Ascending aorta (tissue), 2 donors: ENCODE measurements around the gene HINT2. TPM values are rescaled to one million over a fixed set of nuclear protein-coding genes. Genes with fewer than 3 reads are reported as not detected.

Experiments used
- DNase-seq, 2 donors: peaks; one replicate each; pipeline ENCODE4 v3.0.0-alpha.2; 2019; ENCODE audit warnings: low spot score in 2 of 2
- H3K27ac ChIP-seq, 2 donors: fragments of 200-600 bp; sonication (generic); one replicate each; pipeline ENCODE4 v1.5.1; 2016 to 2017; ENCODE audit warnings: mild to moderate bottlenecking in 1 of 2
- H3K27me3 ChIP-seq: fragments of 200-600 bp; sonication (generic); one replicate; pipeline ENCODE4 v1.5.1; 2017
- H3K36me3 ChIP-seq, 2 donors: fragments of 200-600 bp; sonication (generic); one replicate each; pipeline ENCODE4 v1.5.1; 2016
- H3K4me1 ChIP-seq, 2 donors: fragments of 200-600 bp; sonication (generic); one replicate each; pipeline ENCODE4 v1.5.1; 2016 to 2017; ENCODE audit warnings: mild to moderate bottlenecking in 1 of 2
- H3K4me3 ChIP-seq, 2 donors: fragments of 200-600 bp; sonication (generic); one replicate each; pipeline ENCODE4 v1.5.1; 2016 to 2017; ENCODE audit warnings: mild to moderate bottlenecking in 1 of 2
- H3K9me3 ChIP-seq, 2 donors: fragments of 200-600 bp; sonication (generic); one replicate each; pipeline ENCODE4 v1.5.1; 2016
- CTCF ChIP-seq, 3 experiments: fragments of 200-600 bp in 2 of 3; fragments of 450-650 bp in 1 of 3; sonication (generic) in 2 of 3; IDR thresholded peaks; one replicate each; pipeline ENCODE4 v1.5.1; 2016 to 2019; ENCODE audit warnings: antibody characterized with exemption in 3 of 3, mild to moderate bottlenecking in 1 of 3, moderate library complexity in 1 of 3
- intact Hi-C: fragments of 100-400 bp; cut with DNase I; formaldehyde crosslinking; loops from one replicate; pipeline ENCODE4 v1.15.1; 2023
- total RNA-seq: library from RNA; depleted of rRNA; stranded (reverse); fragments of >200 nt; gene quantifications from one replicate; pipeline ENCODE4 v1.1.0, GENCODE V29; 2016

The HINT2 gene
- total RNA-seq, 1 donor from 2014 or later, result 21.6 TPM

GRCh38 chr9:35844628-35845270 lies 29.9 kb upstream of the HINT2 start:
- peaks cover 14 to 18% of the 10 kb centered on the region in 2 donors for H3K36me3 ChIP-seq

GRCh38 chr9:35842795-35843194 lies 28.0 kb upstream of the HINT2 start:
- Histone ChIP-seq H3K36me3 (peaks cover 14% of the 10 kb centered on the region in 2 donors), H3K27ac (no peak overlapping the region), H3K4me1 (peaks cover 0 to 23% of the 10 kb centered on the region in 2 donors), H3K4me3 (no peak overlapping the region), H3K27me3 (no peaks in the 10 kb centered on the region), H3K9me3 (no peaks in the 10 kb centered on the region)
- intact Hi-C loops, result no loop called here
- DNase-seq, result no peak
- no peak for TF ChIP-seq CTCF (IDR thresholded peaks at IDR 0.05)

More at GRCh38 chr9:35844628-35845270, 29.9 kb upstream of the HINT2 start:
- Histone ChIP-seq H3K27ac (peak overlapping the region; percentile 8 to 44), H3K4me3 (no peak overlapping the region), H3K9me3 (no peaks in the 10 kb centered on the region), H3K4me1 (peaks cover 0 to 26% of the 10 kb centered on the region in 2 donors), H3K27me3 (no peaks in the 10 kb centered on the region)
- peak in 1 of 2 donors; percentile 72 for DNase-seq
- intact Hi-C loops, result loop anchor here (2.0 kb wide), 2 partner anchors 16 to 30 kb away; partner anchors contain the start of genes FAM221B, HINT2 and TMEM8B
- TF ChIP-seq CTCF (IDR thresholded peaks at IDR 0.05), result no peak

- intact Hi-C loops, result no loop called here
- Histone ChIP-seq H3K4me3 (no peak overlapping the region), H3K4me1 (peaks cover 0 to 17% of the 10 kb centered on the region in 2 donors), H3K36me3 (peaks cover 11 to 14% of the 10 kb centered on the region in 2 donors), H3K27me3 (no peaks in the 10 kb centered on the region), H3K9me3 (no peaks in the 10 kb centered on the region), H3K27ac (no peak overlapping the region)
- no peak for TF ChIP-seq CTCF (IDR thresholded peaks at IDR 0.05)
- no peak for DNase-seq
Observed at GRCh38 chr9:35842020-35842745, 27.3 kb upstream of the HINT2 start.

GRCh38 chr9:35841645-35841900 lies 26.7 kb upstream of the HINT2 start:
- peaks cover 0 to 17% of the 10 kb centered on the region in 2 donors for H3K4me1 ChIP-seq
- no peak overlapping the region for H3K27ac ChIP-seq
- TF ChIP-seq CTCF (IDR thresholded peaks at IDR 0.05), result no peak
- H3K27me3 ChIP-seq, result no peaks in the 10 kb centered on the region
- no peak overlapping the region for H3K4me3 ChIP-seq
- intact Hi-C loops, result no loop called here
- no peak for DNase-seq
- H3K36me3 ChIP-seq, result peaks cover 4 to 9% of the 10 kb centered on the region in 2 donors
- H3K9me3 ChIP-seq, result no peaks in the 10 kb centered on the region

- no peak overlapping the region for H3K27ac ChIP-seq
- no peak for DNase-seq
Observed at GRCh38 chr9:35840881-35841644, 26.2 kb upstream of the HINT2 start.

More at GRCh38 chr9:35840881-35841644, 26.2 kb upstream of the HINT2 start:
- intact Hi-C loops, result no loop called here
- no peak for TF ChIP-seq CTCF (IDR thresholded peaks at IDR 0.05)
- Histone ChIP-seq H3K4me1 (peaks cover 0 to 17% of the 10 kb centered on the region in 2 donors), H3K36me3 (peaks cover 0 to 6% of the 10 kb centered on the region in 2 donors), H3K4me3 (no peak overlapping the region), H3K27me3 (no peaks in the 10 kb centered on the region), H3K9me3 (no peaks in the 10 kb centered on the region)
